ENCODE results near the gene PAAF1. TPM values are rescaled to one million over a fixed set of nuclear protein-coding genes. Genes with fewer than 3 reads are reported as not detected.

Gene PAAF1
- total and polyA plus RNA-seq, 2 experiments from 2014 or later, result 6.7 to 24.1 TPM

- Histone ChIP-seq H3K4me1 (ENCODE audit: insufficient read depth) (peaks cover 11% of the 10 kb centered on the region; the same call in 1 of the 2 replicates), H3K27ac (no peak overlapping the region), H3K27me3 (replicated peaks; ENCODE audit: insufficient read depth) (no peaks in the 10 kb centered on the region), H4K20me1 (ENCODE audit: insufficient read depth) (no peaks in the 10 kb centered on the region), H3K9me3 (ENCODE audit: low read depth) (no peaks in the 10 kb centered on the region), H2AFZ (peak overlapping the region; percentile 43), H3K4me3 (peak overlapping the region; percentile 47), H3K36me3 (ENCODE audit: low read depth) (no peaks in the 10 kb centered on the region), H3K79me2 (ENCODE audit: insufficient read depth) (no peaks in the 10 kb centered on the region), H3K4me2 (ENCODE audit: unreplicated experiment) (peak overlapping the region; percentile 37), H3F3A (ENCODE audit: insufficient read depth) (no peaks in the 10 kb centered on the region), H3K9me2 (ENCODE audit: insufficient read depth) (no peaks in the 10 kb centered on the region), H3K9ac (peak overlapping the region; percentile 14; the same call in 1 of the 2 replicates)
- in situ Hi-C loops (cut with MboI), result no loop called here
- no peak for TF ChIP-seq EZH2 (IDR thresholded peaks at IDR 0.05; ENCODE audit: insufficient read depth, poor library complexity, severe bottlenecking)
- no peak for TF ChIP-seq EZH2phosphoT487 (IDR thresholded peaks at IDR 0.05; ENCODE audit: insufficient read depth, low read depth)
- 13 to 18% methylated on average over 10 of the region's 10 CpGs for WGBS, 2 experiments (ENCODE audit: low coverage in 1 of 2, low lambda C conversion rate in 2 of 2, missing lambda C conversion rate in 2 of 2)
- peak; percentile 47 for DNase-seq
Observed at GRCh38 chr11:73965076-73965763, 88.4 kb downstream of the PAAF1 start.

GRCh38 chr11:73965764-73966121 is 88.9 kb downstream of the PAAF1 start:
- Histone ChIP-seq H3K36me3 (ENCODE audit: low read depth) (no peaks in the 10 kb centered on the region), H3K79me2 (ENCODE audit: insufficient read depth) (no peaks in the 10 kb centered on the region), H3K9me2 (ENCODE audit: insufficient read depth) (no peaks in the 10 kb centered on the region), H3K4me3 (no peak overlapping the region), H3K27me3 (replicated peaks; ENCODE audit: insufficient read depth) (no peaks in the 10 kb centered on the region), H3K9ac (no peak overlapping the region), H2AFZ (peak overlapping the region; percentile 43; the same call in 1 of the 2 replicates), H3K4me2 (ENCODE audit: unreplicated experiment) (no peak overlapping the region), H3K4me1 (ENCODE audit: insufficient read depth) (peaks cover 11% of the 10 kb centered on the region; the same call in 1 of the 2 replicates), H3K27ac (no peak overlapping the region), H4K20me1 (ENCODE audit: insufficient read depth) (no peaks in the 10 kb centered on the region), H3K9me3 (ENCODE audit: low read depth) (no peaks in the 10 kb centered on the region), H3F3A (ENCODE audit: insufficient read depth) (no peaks in the 10 kb centered on the region)
- DNase-seq, result no peak
- in situ Hi-C loops (cut with MboI), result no loop called here
- 38 to 42% methylated on average over 2 of the region's 2 CpGs for WGBS, 2 experiments (ENCODE audit: low coverage in 1 of 2, low lambda C conversion rate in 2 of 2, missing lambda C conversion rate in 2 of 2)
- no peak for TF ChIP-seq EZH2 (IDR thresholded peaks at IDR 0.05; ENCODE audit: insufficient read depth, poor library complexity, severe bottlenecking)
- TF ChIP-seq EZH2phosphoT487 (IDR thresholded peaks at IDR 0.05; ENCODE audit: insufficient read depth, low read depth), result no peak

GRCh38 chr11:73968356-73968966 is 91.7 kb downstream of the PAAF1 start:
- no peak for TF ChIP-seq EZH2 (IDR thresholded peaks at IDR 0.05; ENCODE audit: insufficient read depth, poor library complexity, severe bottlenecking)
- no peak for TF ChIP-seq EZH2phosphoT487 (IDR thresholded peaks at IDR 0.05; ENCODE audit: insufficient read depth, low read depth)
- Histone ChIP-seq H3K4me3 (no peak overlapping the region), H3K27ac (no peak overlapping the region), H3K4me2 (ENCODE audit: unreplicated experiment) (no peak overlapping the region), H2AFZ (no peak overlapping the region), H3K9me2 (ENCODE audit: insufficient read depth) (no peaks in the 10 kb centered on the region), H3K4me1 (ENCODE audit: insufficient read depth) (peaks cover 3% of the 10 kb centered on the region; the same call in 1 of the 2 replicates), H3F3A (ENCODE audit: insufficient read depth) (no peaks in the 10 kb centered on the region), H3K27me3 (replicated peaks; ENCODE audit: insufficient read depth) (no peaks in the 10 kb centered on the region), H3K9ac (no peak overlapping the region), H3K9me3 (ENCODE audit: low read depth) (no peaks in the 10 kb centered on the region), H3K79me2 (ENCODE audit: insufficient read depth) (no peaks in the 10 kb centered on the region), H3K36me3 (ENCODE audit: low read depth) (no peaks in the 10 kb centered on the region), H4K20me1 (ENCODE audit: insufficient read depth) (no peaks in the 10 kb centered on the region)
- in situ Hi-C loops (cut with MboI), result no loop called here
- WGBS, 2 experiments (ENCODE audit: low coverage in 1 of 2, low lambda C conversion rate in 2 of 2, missing lambda C conversion rate in 2 of 2), result 90 to 92% methylated on average over 15 of the region's 15 CpGs
- no peak for DNase-seq

- H3K9me3 ChIP-seq (ENCODE audit: low read depth), result no peaks in the 10 kb centered on the region
- H3K27ac ChIP-seq, result no peak overlapping the region
- in situ Hi-C loops (cut with MboI), result no loop called here
- no peaks in the 10 kb centered on the region for H3F3A ChIP-seq (ENCODE audit: insufficient read depth)
- H2AFZ ChIP-seq, result no peak overlapping the region
- 57 to 70% methylated on average over 2 of the region's 2 CpGs for WGBS, 2 experiments (ENCODE audit: low coverage in 1 of 2, low lambda C conversion rate in 2 of 2, missing lambda C conversion rate in 2 of 2)
- H3K9me2 ChIP-seq (ENCODE audit: insufficient read depth), result no peaks in the 10 kb centered on the region
- no peaks in the 10 kb centered on the region for H3K27me3 ChIP-seq (replicated peaks; ENCODE audit: insufficient read depth)
- H3K4me2 ChIP-seq (ENCODE audit: unreplicated experiment), result no peak overlapping the region
- no peak for DNase-seq
- H3K79me2 ChIP-seq (ENCODE audit: insufficient read depth), result no peaks in the 10 kb centered on the region
- H3K4me3 ChIP-seq, result no peak overlapping the region
- no peaks in the 10 kb centered on the region for H4K20me1 ChIP-seq (ENCODE audit: insufficient read depth)
- H3K36me3 ChIP-seq (ENCODE audit: low read depth), result no peaks in the 10 kb centered on the region
- no peak overlapping the region for H3K9ac ChIP-seq
- TF ChIP-seq EZH2 (IDR thresholded peaks at IDR 0.05; ENCODE audit: insufficient read depth, poor library complexity, severe bottlenecking) (no peak), EZH2phosphoT487 (IDR thresholded peaks at IDR 0.05; ENCODE audit: insufficient read depth, low read depth) (no peak)
- peaks cover 10% of the 10 kb centered on the region; the same call in 1 of the 2 replicates for H3K4me1 ChIP-seq (ENCODE audit: insufficient read depth)
Observed at GRCh38 chr11:73969091-73969490, 92.3 kb downstream of the PAAF1 start.
